Uterus (tissue), 4 donors: ENCODE results near the gene ENTPD1. TPM values are rescaled to one million over a fixed set of nuclear protein-coding genes. Genes with fewer than 3 reads are reported as not detected.
"Not testable (repeated sequence)": the region's sequence is repeated elsewhere in the genome, so short reads cannot be mapped to it uniquely, and the experiment has no call there.

Source experiments
- DNase-seq, 2 donors: peaks; one replicate each; pipeline ENCODE4 v3.0.0-alpha.2; 2019 to 2020
- H3K27ac ChIP-seq, 2 donors: fragments of 200-600 bp; sonication (generic); 1 replicate in 1 of 2; 2 replicates in 1 of 2; pipeline ENCODE4 v1.5.1; 2016 to 2018
- H3K27me3 ChIP-seq, 2 donors: fragments of 200-600 bp; sonication (generic); one replicate each; pipeline ENCODE4 v1.5.1; 2018 to 2019; ENCODE audit warnings: control low read depth in 1 of 2
- H3K36me3 ChIP-seq, 2 donors: fragments of 200-600 bp; sonication (generic); one replicate each; pipeline ENCODE4 v1.5.1; 2019; ENCODE audit warnings: control low read depth in 1 of 2
- H3K4me1 ChIP-seq, 2 donors: fragments of 200-600 bp; sonication (generic); one replicate each; pipeline ENCODE4 v1.5.1; 2018 to 2019; ENCODE audit warnings: control low read depth in 1 of 2
- H3K4me3 ChIP-seq, 2 donors: fragments of 200-600 bp; sonication (generic); 1 replicate in 1 of 2; 2 replicates in 1 of 2; pipeline ENCODE4 v1.5.1; 2018 to 2019; ENCODE audit warnings: mild to moderate bottlenecking in 1 of 2
- H3K9me3 ChIP-seq, 2 donors: fragments of 200-600 bp; sonication (generic); one replicate each; pipeline ENCODE4 v1.5.1; 2019; ENCODE audit warnings: control low read depth in 1 of 2
- POLR2A ChIP-seq, 2 donors: fragments of 450-650 bp; IDR thresholded peaks; one replicate each; pipeline ENCODE4 v1.6.1; 2016; ENCODE audit warnings: antibody characterized with exemption in 2 of 2, mild to moderate bottlenecking in 1 of 2, moderate library complexity in 1 of 2
- intact Hi-C: fragments of 100-400 bp; cut with DNase I; formaldehyde crosslinking; loops from one replicate; pipeline ENCODE4 v1.15.1; 2023; ENCODE audit warnings: low total_unique reads
- total RNA-seq, 4 donors: library from RNA; depleted of rRNA in 3 of 4; stranded (reverse); fragments of >200 nt in 3 of 4; gene quantifications; one replicate each; pipeline versions ENCODE4 v1.1.0 to v1.2.4, GENCODE V29; 2014 to 2023
- TF ChIP-seq, protein P1 (sequence below), 4 experiments: fragments of 200-600 bp in 2 of 4; fragments of 450-650 bp in 2 of 4; sonication (generic) in 2 of 4; IDR thresholded peaks; one replicate each; pipeline ENCODE4 v1.5.1; 2016 to 2019; ENCODE audit warnings: antibody characterized with exemption in 4 of 4, mild to moderate bottlenecking in 2 of 4, moderate library complexity in 1 of 4
- donor health status: DM: yes; HTN: yes; CAD: no.

Gene ENTPD1
- total RNA-seq, 4 donors from 2014 or later = 42.4 to 99.5 (median 69.5) TPM

DNA sequence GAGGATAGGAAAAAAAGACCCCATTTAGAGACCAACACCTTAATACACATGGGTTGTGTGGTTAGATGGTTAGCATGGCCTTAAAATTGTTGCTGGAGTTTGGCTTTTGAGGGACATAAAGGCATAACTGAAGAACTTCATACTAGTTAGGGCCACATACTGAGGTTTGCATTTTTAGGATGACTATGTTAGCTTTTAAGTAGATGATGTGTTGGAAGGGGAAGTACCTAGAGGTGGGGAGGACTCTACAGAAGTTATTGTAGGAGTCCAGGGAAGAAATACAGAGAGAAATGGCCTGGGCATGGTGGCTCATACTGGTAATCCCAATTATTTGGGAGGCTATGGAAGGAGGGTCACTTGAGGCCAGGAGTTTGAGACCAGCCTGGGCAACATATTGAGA, 40.5 kb downstream of the ENTPD1 start:
- no peak for TF ChIP-seq POLR2A (IDR thresholded peaks at IDR 0.05)
- TF ChIP-seq, protein P1, sequence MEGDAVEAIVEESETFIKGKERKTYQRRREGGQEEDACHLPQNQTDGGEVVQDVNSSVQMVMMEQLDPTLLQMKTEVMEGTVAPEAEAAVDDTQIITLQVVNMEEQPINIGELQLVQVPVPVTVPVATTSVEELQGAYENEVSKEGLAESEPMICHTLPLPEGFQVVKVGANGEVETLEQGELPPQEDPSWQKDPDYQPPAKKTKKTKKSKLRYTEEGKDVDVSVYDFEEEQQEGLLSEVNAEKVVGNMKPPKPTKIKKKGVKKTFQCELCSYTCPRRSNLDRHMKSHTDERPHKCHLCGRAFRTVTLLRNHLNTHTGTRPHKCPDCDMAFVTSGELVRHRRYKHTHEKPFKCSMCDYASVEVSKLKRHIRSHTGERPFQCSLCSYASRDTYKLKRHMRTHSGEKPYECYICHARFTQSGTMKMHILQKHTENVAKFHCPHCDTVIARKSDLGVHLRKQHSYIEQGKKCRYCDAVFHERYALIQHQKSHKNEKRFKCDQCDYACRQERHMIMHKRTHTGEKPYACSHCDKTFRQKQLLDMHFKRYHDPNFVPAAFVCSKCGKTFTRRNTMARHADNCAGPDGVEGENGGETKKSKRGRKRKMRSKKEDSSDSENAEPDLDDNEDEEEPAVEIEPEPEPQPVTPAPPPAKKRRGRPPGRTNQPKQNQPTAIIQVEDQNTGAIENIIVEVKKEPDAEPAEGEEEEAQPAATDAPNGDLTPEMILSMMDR (IDR thresholded peaks at IDR 0.05) = no peak
- Histone ChIP-seq H3K9me3 (no peaks in the 10 kb centered on the region), H3K27ac (no peak overlapping the region), H3K4me1 (peaks cover 0 to 3% of the 10 kb centered on the region in 2 donors), H3K4me3 (no peak overlapping the region), H3K27me3 (no peaks in the 10 kb centered on the region), H3K36me3 (no peaks in the 10 kb centered on the region)
- no peak for DNase-seq
- intact Hi-C loops = no loop called here

DNA sequence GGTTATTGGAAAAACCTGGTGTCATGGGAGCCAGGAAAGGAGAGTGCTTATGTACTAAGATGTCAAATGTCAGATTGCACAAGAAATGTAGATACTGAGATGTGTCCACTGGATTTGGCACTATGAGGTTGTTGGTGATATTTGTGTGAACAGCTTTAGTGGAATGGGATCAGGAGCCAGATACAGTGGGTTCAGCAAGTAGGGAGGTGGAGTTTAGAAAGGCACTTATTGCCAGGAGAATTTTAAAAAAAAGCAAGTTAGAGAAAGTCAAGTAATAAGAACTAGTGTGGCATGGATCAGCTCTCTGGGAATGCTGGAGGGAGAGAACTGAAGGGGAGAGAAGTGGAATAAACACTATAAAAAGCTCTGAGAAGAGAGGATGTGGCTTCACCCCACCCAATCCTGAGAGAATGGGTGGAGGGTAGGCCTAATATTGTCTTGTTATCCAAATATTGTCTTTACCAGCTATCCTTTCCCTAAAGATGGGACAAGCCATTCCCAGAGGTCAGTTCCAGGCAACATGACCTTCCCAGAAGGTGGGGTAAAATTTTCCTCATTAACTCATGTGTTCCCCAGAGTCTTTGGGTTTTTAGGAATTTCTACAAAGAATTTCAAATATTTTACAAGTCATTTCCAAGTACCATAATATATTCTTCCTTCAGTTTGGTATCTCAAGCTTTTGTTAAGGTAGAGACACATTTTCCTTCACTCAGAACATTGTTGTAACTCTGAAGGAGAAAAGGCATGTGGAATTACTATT, 42.3 kb downstream of the ENTPD1 start:
- Histone ChIP-seq H3K27ac (no peak overlapping the region), H3K36me3 (no peaks in the 10 kb centered on the region), H3K4me1 (peaks cover 0 to 3% of the 10 kb centered on the region in 2 donors), H3K9me3 (no peaks in the 10 kb centered on the region), H3K27me3 (no peaks in the 10 kb centered on the region), H3K4me3 (no peak overlapping the region)
- no peak for DNase-seq
- intact Hi-C loops = no loop called here
- TF ChIP-seq, protein P1 (IDR thresholded peaks at IDR 0.05) = no peak
- TF ChIP-seq POLR2A (IDR thresholded peaks at IDR 0.05) = no peak

GRCh38 chr10:95800286-95800685, 44.3 kb downstream of the ENTPD1 start:
- intact Hi-C loops, H3K27me3 ChIP-seq, H3K9me3 ChIP-seq, H3K4me3 ChIP-seq, H3K36me3 ChIP-seq, H3K27ac ChIP-seq, DNase-seq, H3K4me1 ChIP-seq: not testable (repeated sequence)

DNA sequence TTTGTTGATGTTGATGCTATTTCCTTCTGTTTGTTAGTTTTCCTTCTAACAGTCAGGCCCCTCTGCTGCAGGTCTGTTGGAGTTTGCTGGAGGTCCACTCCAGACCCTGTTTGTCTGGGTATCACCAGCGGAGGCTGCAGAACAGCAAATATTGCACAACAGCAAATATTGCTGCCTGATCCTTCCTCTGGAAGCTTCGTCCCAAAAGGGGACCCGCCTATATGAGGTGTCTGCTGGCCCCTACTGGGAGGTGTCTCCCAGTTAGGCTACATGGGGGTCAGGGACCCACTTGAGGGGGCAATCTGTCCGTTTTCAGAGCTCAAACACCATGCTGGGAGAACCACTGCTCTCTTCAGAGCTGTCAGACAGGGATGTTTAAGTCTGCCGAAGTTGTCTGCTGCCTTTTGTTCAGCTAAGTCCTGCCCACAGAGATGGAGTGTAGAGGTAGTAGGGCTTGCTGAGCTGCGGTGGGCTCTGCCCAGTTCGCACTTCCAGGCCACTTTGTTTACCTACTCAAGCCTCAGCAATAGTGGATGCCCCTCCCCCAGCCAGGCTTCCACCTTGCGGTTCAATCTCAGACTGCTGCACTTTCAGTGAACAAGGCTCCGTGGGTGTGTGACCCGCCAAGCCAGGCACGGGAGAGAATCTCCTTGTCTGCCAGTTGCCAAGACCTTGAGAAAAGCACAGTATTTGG, 50.9 kb downstream of the ENTPD1 start:
- H3K9me3 ChIP-seq, H3K36me3 ChIP-seq, H3K27ac ChIP-seq, H3K4me3 ChIP-seq, H3K4me1 ChIP-seq, intact Hi-C loops, H3K27me3 ChIP-seq, DNase-seq: not testable (repeated sequence)

- H3K9me3 ChIP-seq, H3K27ac ChIP-seq, H3K4me3 ChIP-seq, H3K36me3 ChIP-seq, intact Hi-C loops, H3K27me3 ChIP-seq, DNase-seq, H3K4me1 ChIP-seq: not testable (repeated sequence)
These were observed 52.8 kb downstream of the ENTPD1 start for GRCh38 chr10:95808705-95809308.

GRCh38 chr10:95809370-95810197, 53.6 kb downstream of the ENTPD1 start:
- Histone ChIP-seq H3K36me3 (no peaks in the 10 kb centered on the region), H3K27me3 (no peaks in the 10 kb centered on the region), H3K27ac (no peak overlapping the region), H3K4me3 (no peak overlapping the region), H3K4me1 (peaks cover 0 to 6% of the 10 kb centered on the region in 2 donors), H3K9me3 (no peaks in the 10 kb centered on the region)
- TF ChIP-seq POLR2A (IDR thresholded peaks at IDR 0.05) = no peak
- TF ChIP-seq, protein P1 (IDR thresholded peaks at IDR 0.05) = no peak
- DNase-seq = no peak
- intact Hi-C loops = no loop called here
